B cell (primary cell): Measurements from ENCODE around the gene RGR.

ENCODE experiments used
- EZH2 ChIP-seq: IDR thresholded peaks from 2 replicates; pipeline ENCODE4 v1.6.1; 2012; ENCODE audit warnings: borderline replicate concordance, low read depth, mild to moderate bottlenecking, moderate library complexity, low read length; ENCODE audit not compliant: insufficient read depth, poor library complexity, severe bottlenecking
- TF ChIP-seq, protein P1 (sequence below): fragments of 200-600 bp; IDR thresholded peaks from one replicate; pipeline ENCODE4 v1.8.0; 2022; ENCODE audit warnings: antibody characterized with exemption, mild to moderate bottlenecking

GRCh38 chr10:84235096-84235495 lies 9.8 kb upstream of the RGR start:
- TF ChIP-seq, protein P1, sequence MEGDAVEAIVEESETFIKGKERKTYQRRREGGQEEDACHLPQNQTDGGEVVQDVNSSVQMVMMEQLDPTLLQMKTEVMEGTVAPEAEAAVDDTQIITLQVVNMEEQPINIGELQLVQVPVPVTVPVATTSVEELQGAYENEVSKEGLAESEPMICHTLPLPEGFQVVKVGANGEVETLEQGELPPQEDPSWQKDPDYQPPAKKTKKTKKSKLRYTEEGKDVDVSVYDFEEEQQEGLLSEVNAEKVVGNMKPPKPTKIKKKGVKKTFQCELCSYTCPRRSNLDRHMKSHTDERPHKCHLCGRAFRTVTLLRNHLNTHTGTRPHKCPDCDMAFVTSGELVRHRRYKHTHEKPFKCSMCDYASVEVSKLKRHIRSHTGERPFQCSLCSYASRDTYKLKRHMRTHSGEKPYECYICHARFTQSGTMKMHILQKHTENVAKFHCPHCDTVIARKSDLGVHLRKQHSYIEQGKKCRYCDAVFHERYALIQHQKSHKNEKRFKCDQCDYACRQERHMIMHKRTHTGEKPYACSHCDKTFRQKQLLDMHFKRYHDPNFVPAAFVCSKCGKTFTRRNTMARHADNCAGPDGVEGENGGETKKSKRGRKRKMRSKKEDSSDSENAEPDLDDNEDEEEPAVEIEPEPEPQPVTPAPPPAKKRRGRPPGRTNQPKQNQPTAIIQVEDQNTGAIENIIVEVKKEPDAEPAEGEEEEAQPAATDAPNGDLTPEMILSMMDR: no peak
- no peak for TF ChIP-seq EZH2
